Stimulated activated memory B cell treated with anti-CD40 and anti-IgM and Interleukin-4, amounts not matched to agents 10 μg/mL and 1 μg/mL and 100 μg/mL, for 72 hours (primary cell): ENCODE data around the gene PSG6.
"Not testable (repeated sequence)": the region's sequence is repeated elsewhere in the genome, so short reads cannot be mapped to it uniquely, and the experiment has no call there.

Experiments
- ATAC-seq: fragments of 150-1000 bp; cut with Tn5 transposase; 2 replicates; pipeline ENCODE4 v1.10.0; 2021
- H3K27ac Mint-ChIP-seq: one replicate; pipeline ENCODE4 v1.8.0; 2022; ENCODE audit warnings: mild to moderate bottlenecking, mixed read lengths
- H3K27me3 Mint-ChIP-seq: one replicate; pipeline ENCODE4 v1.8.0; 2022; ENCODE audit warnings: mixed read lengths
- H3K36me3 Mint-ChIP-seq: one replicate; pipeline ENCODE4 v1.8.0; 2022; ENCODE audit warnings: mixed read lengths
- H3K4me1 Mint-ChIP-seq: one replicate; pipeline ENCODE4 v1.8.0; 2022; ENCODE audit warnings: mixed read lengths
- H3K4me3 Mint-ChIP-seq: one replicate; pipeline ENCODE4 v1.8.0; 2022; ENCODE audit warnings: mild to moderate bottlenecking, moderate library complexity, mixed read lengths
- H3K9me3 Mint-ChIP-seq: one replicate; pipeline ENCODE4 v1.8.0; 2022; ENCODE audit warnings: mixed read lengths

Gene PSG6

GRCh38 chr19:42919757-42920079, 2.0 kb upstream of the PSG6 start:
- Mint-ChIP-seq H3K4me3 (no peak overlapping the region), H3K27me3 (peaks cover 24% of the 10 kb centered on the region), H3K4me1 (no peaks in the 10 kb centered on the region), H3K36me3 (no peaks in the 10 kb centered on the region), H3K27ac (no peak overlapping the region), H3K9me3 (no peaks in the 10 kb centered on the region)
- ATAC-seq, result no peak

GRCh38 chr19:42919070-42919756, 1.5 kb upstream of the PSG6 start:
- H3K9me3 Mint-ChIP-seq, H3K4me3 Mint-ChIP-seq, H3K36me3 Mint-ChIP-seq, ATAC-seq, H3K4me1 Mint-ChIP-seq, H3K27ac Mint-ChIP-seq: not testable (repeated sequence)
- H3K27me3 Mint-ChIP-seq, result peaks cover 24% of the 10 kb centered on the region

- ATAC-seq, H3K27ac Mint-ChIP-seq, H3K4me3 Mint-ChIP-seq, H3K36me3 Mint-ChIP-seq, H3K4me1 Mint-ChIP-seq, H3K9me3 Mint-ChIP-seq: not testable (repeated sequence)
- H3K27me3 Mint-ChIP-seq, result peaks cover 24% of the 10 kb centered on the region
These were observed 829 bp upstream of the PSG6 start for GRCh38 chr19:42918377-42919069.

GRCh38 chr19:42916931-42917330, 763 bp downstream of the PSG6 start:
- not testable (repeated sequence) for H3K36me3 Mint-ChIP-seq, H3K4me1 Mint-ChIP-seq, H3K4me3 Mint-ChIP-seq, H3K27ac Mint-ChIP-seq, H3K9me3 Mint-ChIP-seq, ATAC-seq
- peaks cover 12% of the 10 kb centered on the region for H3K27me3 Mint-ChIP-seq

- H3K27ac Mint-ChIP-seq, ATAC-seq, H3K36me3 Mint-ChIP-seq, H3K4me3 Mint-ChIP-seq, H3K27me3 Mint-ChIP-seq, H3K9me3 Mint-ChIP-seq, H3K4me1 Mint-ChIP-seq: not testable (repeated sequence)
These were observed 4.2 kb downstream of the PSG6 start for GRCh38 chr19:42913516-42913915.

- ATAC-seq, H3K9me3 Mint-ChIP-seq, H3K27ac Mint-ChIP-seq, H3K4me1 Mint-ChIP-seq, H3K36me3 Mint-ChIP-seq, H3K27me3 Mint-ChIP-seq, H3K4me3 Mint-ChIP-seq: not testable (repeated sequence)
These were observed 4.8 kb downstream of the PSG6 start for GRCh38 chr19:42912941-42913340.

GRCh38 chr19:42911731-42912130, 6.0 kb downstream of the PSG6 start:
- H3K4me1 Mint-ChIP-seq, H3K36me3 Mint-ChIP-seq, H3K9me3 Mint-ChIP-seq, H3K4me3 Mint-ChIP-seq, H3K27me3 Mint-ChIP-seq, H3K27ac Mint-ChIP-seq, ATAC-seq: not testable (repeated sequence)

- not testable (repeated sequence) for ATAC-seq, H3K4me1 Mint-ChIP-seq, H3K36me3 Mint-ChIP-seq, H3K27ac Mint-ChIP-seq, H3K9me3 Mint-ChIP-seq, H3K27me3 Mint-ChIP-seq, H3K4me3 Mint-ChIP-seq
These were observed 11.5 kb downstream of the PSG6 start for GRCh38 chr19:42906162-42906561.

GRCh38 chr19:42900561-42900960, 17.1 kb downstream of the PSG6 start:
- H3K36me3 Mint-ChIP-seq, H3K9me3 Mint-ChIP-seq, H3K4me3 Mint-ChIP-seq, ATAC-seq, H3K27me3 Mint-ChIP-seq, H3K27ac Mint-ChIP-seq, H3K4me1 Mint-ChIP-seq: not testable (repeated sequence)

GRCh38 chr19:42899674-42900073, 18.0 kb downstream of the PSG6 start:
- H3K36me3 Mint-ChIP-seq, H3K4me3 Mint-ChIP-seq, H3K27me3 Mint-ChIP-seq, H3K9me3 Mint-ChIP-seq, H3K4me1 Mint-ChIP-seq, H3K27ac Mint-ChIP-seq, ATAC-seq: not testable (repeated sequence)

- not testable (repeated sequence) for H3K4me1 Mint-ChIP-seq, H3K27me3 Mint-ChIP-seq, H3K36me3 Mint-ChIP-seq, H3K9me3 Mint-ChIP-seq, ATAC-seq, H3K4me3 Mint-ChIP-seq, H3K27ac Mint-ChIP-seq
These were observed 18.6 kb downstream of the PSG6 start for GRCh38 chr19:42899110-42899509.

GRCh38 chr19:42898656-42899055, 19.0 kb downstream of the PSG6 start:
- H3K9me3 Mint-ChIP-seq, H3K36me3 Mint-ChIP-seq, H3K4me3 Mint-ChIP-seq, ATAC-seq, H3K27me3 Mint-ChIP-seq, H3K27ac Mint-ChIP-seq, H3K4me1 Mint-ChIP-seq: not testable (repeated sequence)

- H3K27ac Mint-ChIP-seq, H3K9me3 Mint-ChIP-seq, H3K27me3 Mint-ChIP-seq, H3K4me1 Mint-ChIP-seq, H3K36me3 Mint-ChIP-seq, H3K4me3 Mint-ChIP-seq, ATAC-seq: not testable (repeated sequence)
These were observed 20.0 kb downstream of the PSG6 start for GRCh38 chr19:42897729-42898128.

- H3K4me1 Mint-ChIP-seq, ATAC-seq, H3K4me3 Mint-ChIP-seq, H3K27ac Mint-ChIP-seq, H3K36me3 Mint-ChIP-seq: not testable (repeated sequence)
- peaks cover 12% of the 10 kb centered on the region for H3K9me3 Mint-ChIP-seq
- peaks cover 11% of the 10 kb centered on the region for H3K27me3 Mint-ChIP-seq
These were observed 27.2 kb downstream of the PSG6 start for GRCh38 chr19:42890446-42890845.

GRCh38 chr19:42887876-42888445, 29.7 kb downstream of the PSG6 start:
- not testable (repeated sequence) for H3K4me3 Mint-ChIP-seq, ATAC-seq, H3K27ac Mint-ChIP-seq, H3K4me1 Mint-ChIP-seq, H3K36me3 Mint-ChIP-seq
- peaks cover 12% of the 10 kb centered on the region for H3K9me3 Mint-ChIP-seq
- peaks cover 31% of the 10 kb centered on the region for H3K27me3 Mint-ChIP-seq

GRCh38 chr19:42882730-42883129, 35.0 kb downstream of the PSG6 start:
- not testable (repeated sequence) for H3K4me3 Mint-ChIP-seq, ATAC-seq, H3K27ac Mint-ChIP-seq, H3K36me3 Mint-ChIP-seq, H3K4me1 Mint-ChIP-seq
- Mint-ChIP-seq H3K9me3 (peaks cover 15% of the 10 kb centered on the region), H3K27me3 (peaks cover 57% of the 10 kb centered on the region)
